Naive thymus-derived CD8-positive, alpha-beta T cell (primary cell): ENCODE data around the gene LPP. TPM values are rescaled to one million over a fixed set of nuclear protein-coding genes. Genes with fewer than 3 reads are reported as not detected.
A peak's percentile ranks its signal among the peaks of the same experiment; 100 is the strongest.

Experiments
- ATAC-seq, 2 donors: fragments of 150-1000 bp; cut with Tn5 transposase in 1 of 2; sonication (Bioruptor Pico), chemical (Tn5 transposase) in 1 of 2; 1 replicate in 1 of 2; 2 replicates in 1 of 2; pipeline ENCODE4 v1.10.0; 2021; ENCODE audit warnings: mild to moderate bottlenecking in 2 of 2, moderate library complexity in 2 of 2
- POLR2A ChIA-PET: fragments of 350-600 bp; sonication (Branson Sonifier 250); formaldehyde crosslinking; loops from one replicate; lab custom pipeline; 2021; ENCODE audit warnings: antibody characterized with exemption; lab: Charles Lee
- DNase-seq, 10 donors: peaks; one replicate each; pipeline versions ENCODE4 v3.0.0 to v3.0.0-alpha.2; 2020 to 2022
- H3K27ac Mint-ChIP-seq, 10 donors: one replicate each; pipeline ENCODE4 v1.8.0; 2020 to 2022; ENCODE audit warnings: mild to moderate bottlenecking in 10 of 10, mixed read lengths in 10 of 10, moderate library complexity in 4 of 10, inconsistent platforms in 1 of 10
- H3K27me3 Mint-ChIP-seq, 5 donors: one replicate each; pipeline ENCODE4 v1.8.0; 2021 to 2022; ENCODE audit warnings: mixed read lengths in 5 of 5
- H3K36me3 Mint-ChIP-seq, 3 donors: one replicate each; pipeline ENCODE4 v1.8.0; 2020 to 2022; ENCODE audit warnings: mixed read lengths in 3 of 3, mild to moderate bottlenecking in 2 of 3, inconsistent platforms in 1 of 3
- H3K4me1 Mint-ChIP-seq, 4 donors: one replicate each; pipeline ENCODE4 v1.8.0; 2021 to 2022; ENCODE audit warnings: mixed read lengths in 4 of 4
- H3K4me3 Mint-ChIP-seq, 10 donors: one replicate each; pipeline ENCODE4 v1.8.0; 2020 to 2022; ENCODE audit warnings: mild to moderate bottlenecking in 10 of 10, mixed read lengths in 10 of 10, moderate library complexity in 6 of 10, inconsistent platforms in 1 of 10
- H3K9me3 Mint-ChIP-seq, 9 donors: one replicate each; pipeline ENCODE4 v1.8.0; 2020 to 2022; ENCODE audit warnings: mixed read lengths in 9 of 9, mild to moderate bottlenecking in 3 of 9, inconsistent platforms in 1 of 9, moderate library complexity in 1 of 9
- polyA plus RNA-seq, 3 donors: library from polyadenylated mRNA; unstranded; fragments of 300-500 nt; fragmentation: Illumina TruSeq; gene quantifications; one replicate each; pipeline ENCODE4 v1.2.3, GENCODE V29; 2021
- total RNA-seq, 8 experiments: library from RNA in 2 of 8; stranded (reverse) in 2 of 8; gene quantifications; one replicate each; pipeline ENCODE4 v1.2.3 and lab custom pipeline; 2021 to 2026

The LPP gene
- total and polyA plus RNA-seq, 5 experiments from 2014 or later, result 4.9 to 12.5 (median 7.7) TPM

DNA sequence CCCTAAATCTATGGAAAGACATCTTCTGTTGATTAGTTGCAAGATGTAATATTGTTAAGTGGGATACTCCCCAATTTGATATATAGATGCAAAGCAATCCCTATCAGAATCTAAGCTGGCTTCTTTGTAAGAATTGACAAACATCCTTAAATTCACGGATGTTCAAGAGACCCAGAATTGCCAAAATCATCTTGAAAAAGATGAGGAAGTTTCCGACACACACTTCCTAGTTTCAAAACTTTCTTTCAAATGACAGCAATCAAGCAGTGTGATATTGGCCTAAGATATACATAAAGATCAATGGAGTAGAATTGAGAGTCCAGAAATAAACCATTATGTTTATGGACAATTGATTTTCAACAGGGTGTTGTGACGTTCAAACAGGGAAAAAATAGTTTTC lies 383.6 kb downstream of the LPP start:
- POLR2A ChIA-PET, result no interaction called here
- no peaks in the 10 kb centered on the region for H3K9me3 Mint-ChIP-seq
- no peak for ATAC-seq
- peaks cover 0 to 17% (median 11%) of the 10 kb centered on the region in 3 donors for H3K36me3 Mint-ChIP-seq
- H3K4me1 Mint-ChIP-seq, result peaks cover 0 to 17% (median 4%) of the 10 kb centered on the region in 4 donors
- no peaks in the 10 kb centered on the region for H3K27me3 Mint-ChIP-seq
- no peak overlapping the region for H3K27ac Mint-ChIP-seq
- H3K4me3 Mint-ChIP-seq, result no peak overlapping the region
- DNase-seq, result no peak

DNA sequence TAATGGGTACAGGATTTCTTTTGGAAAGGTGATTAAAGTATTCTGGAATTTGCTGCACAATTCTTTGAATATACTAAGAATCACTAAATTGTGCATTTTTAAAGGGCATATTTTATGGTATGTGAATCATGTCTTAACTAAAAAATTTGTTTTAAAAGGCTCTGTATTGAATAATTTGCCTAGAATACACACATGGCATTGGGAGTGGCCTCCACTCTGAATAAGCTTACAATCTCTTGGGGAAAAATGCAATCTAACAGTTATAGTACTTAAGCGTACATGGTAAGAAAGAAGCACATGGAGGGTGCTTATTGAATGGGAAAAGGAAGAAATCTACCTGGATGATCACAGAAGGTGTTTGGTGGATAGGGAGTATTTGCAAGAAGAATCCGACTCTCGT lies 385.1 kb downstream of the LPP start:
- Mint-ChIP-seq H3K4me3 (no peak overlapping the region), H3K4me1 (peaks cover 0 to 10% (median 3%) of the 10 kb centered on the region in 4 donors), H3K27me3 (no peaks in the 10 kb centered on the region), H3K27ac (no peak overlapping the region), H3K9me3 (peaks cover 0 to 3% (median 0%) of the 10 kb centered on the region in 9 donors), H3K36me3 (peaks cover 2 to 28% (median 19%) of the 10 kb centered on the region in 3 donors)
- POLR2A ChIA-PET, result no interaction called here
- DNase-seq (no peak), ATAC-seq (no peak)

DNA sequence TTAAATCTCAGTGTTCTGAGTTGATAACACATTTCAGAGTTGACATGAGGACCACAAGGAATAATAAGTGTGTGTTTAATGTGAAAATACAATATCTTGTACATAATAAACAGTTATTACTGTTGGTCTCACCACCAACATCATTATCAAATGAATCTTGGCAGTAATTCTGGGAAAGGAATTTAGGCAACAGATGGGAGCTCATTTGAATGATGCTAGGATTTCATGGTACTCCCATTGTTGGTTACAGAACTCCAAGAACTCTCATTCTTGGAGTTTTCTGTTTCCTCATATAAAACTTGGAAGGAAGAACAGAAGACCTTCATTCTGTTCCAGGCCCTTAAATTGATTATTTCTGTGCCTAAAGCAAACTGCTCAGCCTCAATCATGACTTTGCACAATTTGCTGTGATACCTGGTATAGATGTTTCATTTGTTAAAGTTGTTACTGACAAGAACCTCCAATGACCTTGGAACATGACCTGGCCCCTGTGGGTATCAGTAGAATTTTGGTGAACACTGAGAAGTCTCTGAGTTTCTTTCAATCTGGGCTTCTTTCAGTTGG lies 385.8 kb downstream of the LPP start:
- peaks cover 0 to 8% (median 3%) of the 10 kb centered on the region in 4 donors for H3K4me1 Mint-ChIP-seq
- POLR2A ChIA-PET, result interaction anchor here (0.6 kb wide), 1 partner anchor 48 kb away, joined by 3 read pairs; no protein-coding TSS in a partner anchor
- H3K9me3 Mint-ChIP-seq, result peaks cover 0 to 3% (median 0%) of the 10 kb centered on the region in 9 donors
- DNase-seq, result no peak
- H3K27ac Mint-ChIP-seq, result no peak overlapping the region
- ATAC-seq, result no peak
- H3K36me3 Mint-ChIP-seq, result peaks cover 2 to 26% (median 19%) of the 10 kb centered on the region in 3 donors
- no peak overlapping the region for H3K4me3 Mint-ChIP-seq
- H3K27me3 Mint-ChIP-seq, result no peaks in the 10 kb centered on the region

- DNase-seq (no peak), ATAC-seq (no peak)
- H3K36me3 Mint-ChIP-seq, result peaks cover 4 to 23% (median 15%) of the 10 kb centered on the region in 3 donors
- peaks cover 0 to 3% (median 0%) of the 10 kb centered on the region in 9 donors for H3K9me3 Mint-ChIP-seq
- no peaks in the 10 kb centered on the region for H3K27me3 Mint-ChIP-seq
- POLR2A ChIA-PET, result no interaction called here
- H3K27ac Mint-ChIP-seq, result no peak overlapping the region
- no peak overlapping the region for H3K4me3 Mint-ChIP-seq
- H3K4me1 Mint-ChIP-seq, result peaks cover 0 to 6% (median 3%) of the 10 kb centered on the region in 4 donors
Measured at GRCh38 chr3:188542196-188542595, 388.2 kb downstream of the LPP start.

- DNase-seq (no peak), ATAC-seq (no peak)
- Mint-ChIP-seq H3K9me3 (peaks cover 0 to 3% (median 0%) of the 10 kb centered on the region in 9 donors), H3K36me3 (peaks cover 4 to 16% (median 13%) of the 10 kb centered on the region in 3 donors), H3K4me1 (peaks cover 0 to 6% (median 3%) of the 10 kb centered on the region in 4 donors), H3K4me3 (no peak overlapping the region), H3K27ac (no peak overlapping the region), H3K27me3 (no peaks in the 10 kb centered on the region)
- POLR2A ChIA-PET, result no interaction called here
Measured at GRCh38 chr3:188544012-188544411, 390.1 kb downstream of the LPP start.

- Mint-ChIP-seq H3K27ac (no peak overlapping the region), H3K4me1 (peaks cover 0 to 5% (median 2%) of the 10 kb centered on the region in 4 donors), H3K9me3 (peaks cover 0 to 7% (median 0%) of the 10 kb centered on the region in 9 donors), H3K27me3 (no peaks in the 10 kb centered on the region), H3K36me3 (peaks cover 4 to 21% (median 9%) of the 10 kb centered on the region in 3 donors), H3K4me3 (no peak overlapping the region)
- POLR2A ChIA-PET, result no interaction called here
- ATAC-seq (no peak), DNase-seq (no peak)
Measured at GRCh38 chr3:188546835-188547670, 393.1 kb downstream of the LPP start.

DNA sequence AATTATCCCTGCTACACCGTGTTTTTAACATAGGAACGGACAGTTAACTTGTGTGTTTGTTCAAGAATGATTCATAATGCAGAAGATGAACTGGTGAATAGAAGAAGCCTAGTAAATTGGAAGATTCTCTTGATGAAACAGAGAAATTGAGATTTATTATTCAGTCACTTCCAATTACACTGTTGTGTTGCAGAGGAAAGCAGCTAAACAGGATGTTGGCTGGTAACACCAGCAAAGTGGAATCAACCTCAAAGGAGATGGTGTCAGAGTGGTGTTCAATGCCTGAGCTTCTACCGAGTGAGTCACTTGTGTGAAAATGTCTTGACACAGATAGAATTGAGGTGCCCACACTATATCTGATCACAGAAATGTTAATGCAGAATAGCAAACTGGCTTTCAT lies 399.6 kb downstream of the LPP start:
- peak in 4 of 10 donors; percentile 2 to 36 (median 19) for DNase-seq
- Mint-ChIP-seq H3K27ac (peak overlapping the region in 4 of 10 donors; percentile 0 to 59 (median 31)), H3K27me3 (no peaks in the 10 kb centered on the region), H3K4me3 (peak overlapping the region in 2 of 10 donors; percentile 7 to 22), H3K9me3 (peaks cover 0 to 3% (median 0%) of the 10 kb centered on the region in 9 donors), H3K4me1 (peaks cover 7 to 18% (median 11%) of the 10 kb centered on the region in 4 donors), H3K36me3 (peaks cover 0 to 6% (median 3%) of the 10 kb centered on the region in 3 donors)
- POLR2A ChIA-PET, result no interaction called here
- peak; percentile 25 to 66 for ATAC-seq

DNA sequence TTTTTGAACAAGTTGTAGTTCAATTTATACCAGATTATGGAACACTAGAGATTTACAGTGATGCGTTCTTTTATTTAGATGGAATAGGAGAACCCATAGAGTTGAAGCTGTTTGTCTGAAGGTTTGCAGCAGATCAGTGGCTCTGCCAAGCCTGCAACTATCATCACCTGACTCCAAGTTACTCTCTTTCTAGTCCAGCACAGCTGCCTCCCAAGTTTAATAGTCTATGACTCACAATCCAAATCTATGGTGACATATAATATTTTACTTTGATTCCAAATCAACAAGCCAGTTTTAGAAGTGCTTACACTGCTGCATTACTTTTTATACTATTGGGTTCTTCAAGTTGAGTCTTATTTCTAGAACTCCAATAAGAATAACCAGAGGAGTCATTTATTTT lies 400.4 kb downstream of the LPP start:
- Mint-ChIP-seq H3K27ac (no peak overlapping the region), H3K4me3 (no peak overlapping the region), H3K27me3 (no peaks in the 10 kb centered on the region), H3K4me1 (peaks cover 7 to 18% (median 15%) of the 10 kb centered on the region in 4 donors), H3K9me3 (peaks cover 0 to 3% (median 0%) of the 10 kb centered on the region in 9 donors), H3K36me3 (peaks cover 0 to 4% (median 3%) of the 10 kb centered on the region in 3 donors)
- no peak for ATAC-seq
- POLR2A ChIA-PET, result no interaction called here
- DNase-seq, result no peak

DNA sequence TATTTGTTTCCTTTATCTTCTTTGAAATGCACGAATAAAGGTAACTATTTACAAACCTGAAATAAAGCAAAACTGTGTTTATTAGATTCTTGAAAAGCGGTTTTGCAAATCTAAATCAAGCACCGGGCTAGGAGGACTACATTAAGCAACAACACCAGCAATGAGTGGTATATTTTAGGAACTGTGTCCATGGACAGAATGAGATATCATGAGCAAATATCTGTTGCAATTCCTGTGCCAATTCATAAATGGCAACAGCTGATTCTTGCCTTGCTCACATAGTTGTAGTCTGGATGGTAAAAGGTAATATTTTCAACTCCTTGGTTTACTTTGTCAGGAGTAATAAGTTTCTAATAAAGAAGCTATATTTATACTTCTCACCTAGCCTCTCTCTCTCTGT lies 403.3 kb downstream of the LPP start:
- H3K9me3 Mint-ChIP-seq, result no peaks in the 10 kb centered on the region
- H3K4me3 Mint-ChIP-seq, result no peak overlapping the region
- no peak overlapping the region for H3K27ac Mint-ChIP-seq
- DNase-seq (no peak), ATAC-seq (no peak)
- H3K4me1 Mint-ChIP-seq, result peaks cover 9 to 23% (median 20%) of the 10 kb centered on the region in 4 donors
- peaks cover 0 to 3% (median 0%) of the 10 kb centered on the region in 3 donors for H3K36me3 Mint-ChIP-seq
- H3K27me3 Mint-ChIP-seq, result no peaks in the 10 kb centered on the region
- POLR2A ChIA-PET, result no interaction called here

DNA sequence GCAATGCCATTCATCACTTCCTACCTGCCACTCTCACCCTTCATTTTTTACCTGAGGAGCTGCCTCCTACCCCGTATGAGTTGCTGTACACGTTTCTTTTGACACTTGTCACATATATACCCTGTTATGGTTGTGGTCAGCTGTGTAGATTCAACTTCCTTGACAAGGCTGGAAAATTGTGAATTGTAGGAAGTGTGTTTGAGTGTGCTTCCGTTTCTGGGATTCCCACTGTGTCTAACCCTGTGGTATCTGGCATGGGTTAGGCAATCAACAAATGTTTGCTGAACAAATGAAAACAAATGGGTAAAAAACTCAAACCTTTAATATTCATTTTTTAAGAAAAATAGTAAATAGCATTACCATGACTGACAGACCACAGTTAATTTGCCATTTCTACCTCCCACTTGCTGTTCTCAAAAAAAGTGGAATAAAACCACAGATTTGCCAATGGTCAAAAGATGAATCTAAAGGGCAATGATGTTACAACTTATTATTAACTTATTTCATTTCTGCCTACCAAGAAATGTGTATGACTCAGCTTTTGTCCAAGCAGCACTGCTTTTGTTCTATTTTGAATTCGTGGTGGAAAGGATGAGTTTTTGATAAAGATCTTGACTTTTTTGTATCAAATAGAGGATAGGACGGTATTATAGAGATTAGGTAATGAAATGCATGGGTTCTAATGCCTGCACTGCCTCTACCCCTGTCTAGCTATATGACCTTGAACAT lies 404.6 kb downstream of the LPP start:
- H3K27ac Mint-ChIP-seq, result peak overlapping the region in 1 of 10 donors; percentile 20
- POLR2A ChIA-PET, result no interaction called here

GRCh38 chr3:188559072-188559429 lies 405.1 kb downstream of the LPP start:
- Mint-ChIP-seq H3K27me3 (no peaks in the 10 kb centered on the region), H3K27ac (no peak overlapping the region), H3K4me1 (peaks cover 3 to 24% (median 6%) of the 10 kb centered on the region in 4 donors), H3K9me3 (no peaks in the 10 kb centered on the region), H3K4me3 (no peak overlapping the region), H3K36me3 (peaks cover 0 to 3% (median 0%) of the 10 kb centered on the region in 3 donors)
- DNase-seq (no peak), ATAC-seq (no peak)
- POLR2A ChIA-PET, result no interaction called here

More for the DNA sequence above, 404.6 kb downstream of the LPP start:
- Mint-ChIP-seq H3K27me3 (no peaks in the 10 kb centered on the region), H3K36me3 (peaks cover 0 to 3% (median 0%) of the 10 kb centered on the region in 3 donors), H3K9me3 (no peaks in the 10 kb centered on the region), H3K4me1 (peaks cover 4 to 24% (median 10%) of the 10 kb centered on the region in 4 donors), H3K4me3 (no peak overlapping the region)
- ATAC-seq (no peak), DNase-seq (no peak)

GRCh38 chr3:188559856-188560255 lies 405.9 kb downstream of the LPP start:
- Mint-ChIP-seq H3K4me3 (no peak overlapping the region), H3K27me3 (no peaks in the 10 kb centered on the region), H3K27ac (no peak overlapping the region), H3K9me3 (no peaks in the 10 kb centered on the region), H3K4me1 (peaks cover 0 to 24% (median 6%) of the 10 kb centered on the region in 4 donors), H3K36me3 (peaks cover 0 to 3% (median 0%) of the 10 kb centered on the region in 3 donors)
- POLR2A ChIA-PET, result no interaction called here
- ATAC-seq (no peak), DNase-seq (no peak)
